CD14-positive monocyte (primary cell): Measurements from ENCODE around the gene ZNF638. TPM values are rescaled to one million over a fixed set of nuclear protein-coding genes. Genes with fewer than 3 reads are reported as not detected.

Experiments
- DNase-seq, 3 donors: peaks; one replicate each; pipeline ENCODE4 v3.0.0-alpha.2; 2011 to 2022
- H2AFZ ChIP-seq: 2 replicates; pipeline ENCODE4 v1.6.0; 2012; ENCODE audit warnings: mild to moderate bottlenecking, low read depth, low read length, inconsistent platforms; ENCODE audit not compliant: insufficient read depth, poor library complexity, severe bottlenecking
- H3K27ac ChIP-seq, 2 donors: 1 replicate in 1 of 2; 2 replicates in 1 of 2; pipeline ENCODE4 v1.5.1; 2012 to 2013; ENCODE audit warnings: low read length in 2 of 2, control low read depth in 1 of 2, inconsistent platforms in 1 of 2, low read depth in 1 of 2, mild to moderate bottlenecking in 1 of 2
- H3K27me3 ChIP-seq, 2 donors: one replicate each; pipeline versions ENCODE4 v1.6.0 to v1.6.1; 2011 to 2013; ENCODE audit warnings: low read length in 2 of 2; ENCODE audit not compliant: control insufficient read depth in 2 of 2, insufficient read depth in 2 of 2
- H3K36me3 ChIP-seq, 2 donors: replicated peaks in 1 of 2; 1 replicate in 1 of 2; 2 replicates in 1 of 2; pipeline versions ENCODE4 v1.5.1 to v1.6.1; 2012 to 2013; ENCODE audit warnings: low read length in 2 of 2, control low read depth in 1 of 2, inconsistent platforms in 1 of 2, mild to moderate bottlenecking in 1 of 2; ENCODE audit not compliant: insufficient read depth in 2 of 2, control insufficient read depth in 1 of 2
- H3K4me1 ChIP-seq, 2 donors: 1 replicate in 1 of 2; 2 replicates in 1 of 2; pipeline versions ENCODE4 v1.5.1 to v1.6.1; 2012 to 2013; ENCODE audit warnings: low read length in 2 of 2, control low read depth in 1 of 2, inconsistent platforms in 1 of 2, mild to moderate bottlenecking in 1 of 2, moderate library complexity in 1 of 2; ENCODE audit not compliant: insufficient read depth in 2 of 2, control insufficient read depth in 1 of 2
- H3K4me2 ChIP-seq: replicated peaks from 2 replicates; pipeline ENCODE3; 2012; ENCODE audit warnings: low read length, moderate library complexity, mild to moderate bottlenecking; ENCODE audit not compliant: poor library complexity, severe bottlenecking; ENCODE audit errors: extremely low read depth
- H3K4me3 ChIP-seq, 3 experiments: fragments of 200-600 bp in 1 of 3; sonication (generic) in 1 of 3; replicated peaks in 1 of 3; 1 replicate in 2 of 3; 2 replicates in 1 of 3; pipeline ENCODE4 v1.5.1; 2011 to 2013; ENCODE audit warnings: low read length in 3 of 3, mild to moderate bottlenecking in 3 of 3, control low read depth in 2 of 3, low read depth in 2 of 3, inconsistent platforms in 1 of 3, moderate library complexity in 1 of 3
- H3K79me2 ChIP-seq: 2 replicates; pipeline ENCODE4 v1.6.0; 2012; ENCODE audit warnings: mild to moderate bottlenecking, control low read depth, inconsistent platforms, low read length, moderate library complexity; ENCODE audit not compliant: insufficient read depth
- H3K9ac ChIP-seq: 2 replicates; pipeline ENCODE4 v1.6.0; 2017; ENCODE audit warnings: low read length, mild to moderate bottlenecking; ENCODE audit not compliant: insufficient read depth, poor library complexity, severe bottlenecking
- H3K9me3 ChIP-seq, 2 donors: replicated peaks in 1 of 2; 1 replicate in 1 of 2; 2 replicates in 1 of 2; pipeline versions ENCODE4 v1.5.1 to v1.6.1; 2012 to 2013; ENCODE audit warnings: low read length in 2 of 2, control low read depth in 1 of 2; ENCODE audit not compliant: control insufficient read depth in 1 of 2, insufficient read depth in 1 of 2
- H4K20me1 ChIP-seq: 2 replicates; pipeline ENCODE4 v1.6.0; 2012; ENCODE audit warnings: mild to moderate bottlenecking, low read length, control low read depth, moderate library complexity; ENCODE audit not compliant: insufficient read depth
- H3K27ac Mint-ChIP-seq, 7 donors: one replicate each; pipeline ENCODE4 v1.8.0; 2020; ENCODE audit warnings: mild to moderate bottlenecking in 7 of 7, mixed read lengths in 7 of 7, moderate library complexity in 6 of 7, inconsistent platforms in 2 of 7
- H3K27me3 Mint-ChIP-seq, 3 donors: one replicate each; pipeline ENCODE4 v1.8.0; 2021 to 2022; ENCODE audit warnings: low read depth in 3 of 3, mild to moderate bottlenecking in 3 of 3, mixed read lengths in 3 of 3, moderate library complexity in 3 of 3, inconsistent platforms in 1 of 3
- H3K36me3 Mint-ChIP-seq, 2 donors: one replicate each; pipeline ENCODE4 v1.8.0; 2020; ENCODE audit warnings: mixed read lengths in 2 of 2, inconsistent platforms in 1 of 2, mild to moderate bottlenecking in 1 of 2
- H3K4me1 Mint-ChIP-seq: one replicate; pipeline ENCODE4 v1.8.0; 2020; ENCODE audit warnings: mild to moderate bottlenecking, mixed read lengths
- H3K4me3 Mint-ChIP-seq, 2 donors: one replicate each; pipeline ENCODE4 v1.8.0; 2020; ENCODE audit warnings: mild to moderate bottlenecking in 2 of 2, mixed read lengths in 2 of 2, moderate library complexity in 1 of 2
- H3K9me3 Mint-ChIP-seq, 7 donors: one replicate each; pipeline ENCODE4 v1.8.0; 2020 to 2022; ENCODE audit warnings: mixed read lengths in 7 of 7, mild to moderate bottlenecking in 6 of 7, moderate library complexity in 6 of 7, inconsistent platforms in 2 of 7
- WGBS: methylation state at CpG from one replicate; pipeline ENCODE4 v1.1.5; 2013; ENCODE audit warnings: missing lambda C conversion rate; ENCODE audit not compliant: insufficient coverage; 5-methylcytosine and 5-hydroxymethylcytosine counted together
- intact Hi-C, 2 donors: fragments of 100-400 bp; cut with micrococcal nuclease; formaldehyde crosslinking; loops; one replicate each; pipeline versions ENCODE4 v1.15.0 to v1.15.1; 2023
- polyA plus RNA-seq, 3 donors: library from polyadenylated mRNA; depleted of rRNA in 1 of 3; unstranded in 2 of 3; stranded (reverse) in 1 of 3; fragments of 300-500 nt in 2 of 3; fragments of >200 nt in 1 of 3; fragmentation: Illumina TruSeq in 2 of 3; gene quantifications; 1 replicate in 2 of 3; 2 replicates in 1 of 3; pipeline ENCODE4 v1.2.3, GENCODE V29; 2012 to 2021
- TF ChIP-seq, protein P1 (sequence below): fragments of 200-600 bp; IDR thresholded peaks from one replicate; pipeline ENCODE4 v1.8.0; 2022; ENCODE audit warnings: antibody characterized with exemption, mild to moderate bottlenecking

ZNF638 gene
- polyA plus RNA-seq, 3 donors, result 19.1 to 64.6 (median 22.4) TPM

DNA sequence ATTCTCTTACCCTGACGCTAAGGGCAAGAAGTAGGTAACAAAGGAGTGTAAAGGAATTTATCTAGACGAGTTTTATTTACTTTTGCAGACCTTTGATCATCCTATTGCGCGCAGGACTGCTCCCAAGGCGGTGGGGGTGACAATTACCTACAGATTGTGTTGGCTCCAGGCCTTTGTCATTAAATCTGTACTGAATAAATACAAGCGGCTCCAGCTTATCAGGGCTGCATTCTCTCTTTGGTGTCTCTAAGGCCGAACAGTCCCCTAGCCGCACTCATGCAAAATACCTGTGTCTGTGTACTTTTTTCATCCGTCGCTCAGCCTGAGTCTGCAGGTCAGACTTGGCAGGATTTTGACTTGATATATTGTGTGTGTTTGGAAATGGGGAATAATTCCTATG lies 63.9 kb downstream of the ZNF638 start:
- no peak overlapping the region for H3K9ac ChIP-seq
- no peaks in the 10 kb centered on the region for H3K9me3 ChIP-seq
- no peak overlapping the region for H2AFZ ChIP-seq
- H3K27ac ChIP-seq, result no peak overlapping the region
- peaks cover 70 to 98% of the 10 kb centered on the region in 2 donors for H3K36me3 ChIP-seq
- no peaks in the 10 kb centered on the region for H3K4me1 ChIP-seq
- Mint-ChIP-seq H3K9me3 (no peaks in the 10 kb centered on the region), H3K27ac (no peak overlapping the region), H3K36me3 (peaks cover 73 to 81% of the 10 kb centered on the region in 2 donors), H3K4me3 (no peak overlapping the region), H3K27me3 (no peaks in the 10 kb centered on the region), H3K4me1 (no peaks in the 10 kb centered on the region)
- WGBS, result 100% methylated on average over 8 of the region's 10 CpGs
- H4K20me1 ChIP-seq, result no peaks in the 10 kb centered on the region
- H3K27me3 ChIP-seq, result no peaks in the 10 kb centered on the region
- no peak overlapping the region for H3K4me3 ChIP-seq
- no peak for DNase-seq
- no peaks in the 10 kb centered on the region for H3K79me2 ChIP-seq
- intact Hi-C loops, result no loop called here
- no peak overlapping the region for H3K4me2 ChIP-seq
- TF ChIP-seq, protein P1, sequence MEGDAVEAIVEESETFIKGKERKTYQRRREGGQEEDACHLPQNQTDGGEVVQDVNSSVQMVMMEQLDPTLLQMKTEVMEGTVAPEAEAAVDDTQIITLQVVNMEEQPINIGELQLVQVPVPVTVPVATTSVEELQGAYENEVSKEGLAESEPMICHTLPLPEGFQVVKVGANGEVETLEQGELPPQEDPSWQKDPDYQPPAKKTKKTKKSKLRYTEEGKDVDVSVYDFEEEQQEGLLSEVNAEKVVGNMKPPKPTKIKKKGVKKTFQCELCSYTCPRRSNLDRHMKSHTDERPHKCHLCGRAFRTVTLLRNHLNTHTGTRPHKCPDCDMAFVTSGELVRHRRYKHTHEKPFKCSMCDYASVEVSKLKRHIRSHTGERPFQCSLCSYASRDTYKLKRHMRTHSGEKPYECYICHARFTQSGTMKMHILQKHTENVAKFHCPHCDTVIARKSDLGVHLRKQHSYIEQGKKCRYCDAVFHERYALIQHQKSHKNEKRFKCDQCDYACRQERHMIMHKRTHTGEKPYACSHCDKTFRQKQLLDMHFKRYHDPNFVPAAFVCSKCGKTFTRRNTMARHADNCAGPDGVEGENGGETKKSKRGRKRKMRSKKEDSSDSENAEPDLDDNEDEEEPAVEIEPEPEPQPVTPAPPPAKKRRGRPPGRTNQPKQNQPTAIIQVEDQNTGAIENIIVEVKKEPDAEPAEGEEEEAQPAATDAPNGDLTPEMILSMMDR, result no peak

DNA sequence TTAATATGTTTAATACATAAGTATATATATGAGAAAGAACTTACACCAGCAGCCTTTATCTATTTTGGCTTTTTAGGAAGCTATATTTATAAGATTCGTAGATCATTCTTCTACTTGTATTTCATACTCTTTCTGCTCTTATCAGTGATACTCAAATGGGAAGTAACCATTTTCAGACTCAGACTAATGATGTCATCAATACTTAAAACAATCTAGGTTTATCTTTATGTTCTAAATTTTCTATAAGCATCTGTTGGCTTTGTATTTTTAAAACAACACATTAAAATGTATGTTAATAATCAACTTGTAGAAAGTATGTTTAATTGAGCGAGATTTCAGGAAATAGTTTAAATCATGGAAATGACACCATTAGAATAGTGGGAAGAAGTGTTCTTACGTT lies 70.8 kb downstream of the ZNF638 start:
- Mint-ChIP-seq H3K4me3 (no peak overlapping the region), H3K9me3 (no peaks in the 10 kb centered on the region), H3K27ac (no peak overlapping the region), H3K4me1 (no peaks in the 10 kb centered on the region), H3K27me3 (no peaks in the 10 kb centered on the region), H3K36me3 (peaks cover 70 to 80% of the 10 kb centered on the region in 2 donors)
- Histone ChIP-seq H3K9ac (no peak overlapping the region), H3K27me3 (no peaks in the 10 kb centered on the region), H2AFZ (no peak overlapping the region), H3K9me3 (no peaks in the 10 kb centered on the region), H4K20me1 (no peaks in the 10 kb centered on the region), H3K4me2 (no peak overlapping the region), H3K36me3 (peaks cover 93 to 98% of the 10 kb centered on the region in 2 donors), H3K27ac (no peak overlapping the region), H3K79me2 (no peaks in the 10 kb centered on the region), H3K4me3 (no peak overlapping the region), H3K4me1 (no peaks in the 10 kb centered on the region)
- TF ChIP-seq, protein P1, result no peak
- intact Hi-C loops, result no loop called here
- 100% methylated on average over 2 of the region's 3 CpGs for WGBS
- no peak for DNase-seq
